CD14-positive monocyte (primary cell): ENCODE results near the gene KAZN. TPM values are rescaled to one million over a fixed set of nuclear protein-coding genes. Genes with fewer than 3 reads are reported as not detected.
A peak's percentile ranks its signal among the peaks of the same experiment; 100 is the strongest.

ENCODE experiments used
- DNase-seq, 3 donors: peaks; one replicate each; pipeline ENCODE4 v3.0.0-alpha.2; 2011 to 2022
- H2AFZ ChIP-seq: 2 replicates; pipeline ENCODE4 v1.6.0; 2012; ENCODE audit warnings: mild to moderate bottlenecking, low read depth, low read length, inconsistent platforms; ENCODE audit not compliant: insufficient read depth, poor library complexity, severe bottlenecking
- H3K27ac ChIP-seq, 2 donors: 1 replicate in 1 of 2; 2 replicates in 1 of 2; pipeline ENCODE4 v1.5.1; 2012 to 2013; ENCODE audit warnings: low read length in 2 of 2, control low read depth in 1 of 2, inconsistent platforms in 1 of 2, low read depth in 1 of 2, mild to moderate bottlenecking in 1 of 2
- H3K27me3 ChIP-seq, 2 donors: one replicate each; pipeline versions ENCODE4 v1.6.0 to v1.6.1; 2011 to 2013; ENCODE audit warnings: low read length in 2 of 2; ENCODE audit not compliant: control insufficient read depth in 2 of 2, insufficient read depth in 2 of 2
- H3K36me3 ChIP-seq, 2 donors: replicated peaks in 1 of 2; 1 replicate in 1 of 2; 2 replicates in 1 of 2; pipeline versions ENCODE4 v1.5.1 to v1.6.1; 2012 to 2013; ENCODE audit warnings: low read length in 2 of 2, control low read depth in 1 of 2, inconsistent platforms in 1 of 2, mild to moderate bottlenecking in 1 of 2; ENCODE audit not compliant: insufficient read depth in 2 of 2, control insufficient read depth in 1 of 2
- H3K4me1 ChIP-seq, 2 donors: 1 replicate in 1 of 2; 2 replicates in 1 of 2; pipeline versions ENCODE4 v1.5.1 to v1.6.1; 2012 to 2013; ENCODE audit warnings: low read length in 2 of 2, control low read depth in 1 of 2, inconsistent platforms in 1 of 2, mild to moderate bottlenecking in 1 of 2, moderate library complexity in 1 of 2; ENCODE audit not compliant: insufficient read depth in 2 of 2, control insufficient read depth in 1 of 2
- H3K4me2 ChIP-seq: replicated peaks from 2 replicates; pipeline ENCODE3; 2012; ENCODE audit warnings: low read length, moderate library complexity, mild to moderate bottlenecking; ENCODE audit not compliant: poor library complexity, severe bottlenecking; ENCODE audit errors: extremely low read depth
- H3K4me3 ChIP-seq, 3 experiments: fragments of 200-600 bp in 1 of 3; sonication (generic) in 1 of 3; replicated peaks in 1 of 3; 1 replicate in 2 of 3; 2 replicates in 1 of 3; pipeline ENCODE4 v1.5.1; 2011 to 2013; ENCODE audit warnings: low read length in 3 of 3, mild to moderate bottlenecking in 3 of 3, control low read depth in 2 of 3, low read depth in 2 of 3, inconsistent platforms in 1 of 3, moderate library complexity in 1 of 3
- H3K79me2 ChIP-seq: 2 replicates; pipeline ENCODE4 v1.6.0; 2012; ENCODE audit warnings: mild to moderate bottlenecking, control low read depth, inconsistent platforms, low read length, moderate library complexity; ENCODE audit not compliant: insufficient read depth
- H3K9ac ChIP-seq: 2 replicates; pipeline ENCODE4 v1.6.0; 2017; ENCODE audit warnings: low read length, mild to moderate bottlenecking; ENCODE audit not compliant: insufficient read depth, poor library complexity, severe bottlenecking
- H3K9me3 ChIP-seq, 2 donors: replicated peaks in 1 of 2; 1 replicate in 1 of 2; 2 replicates in 1 of 2; pipeline versions ENCODE4 v1.5.1 to v1.6.1; 2012 to 2013; ENCODE audit warnings: low read length in 2 of 2, control low read depth in 1 of 2; ENCODE audit not compliant: control insufficient read depth in 1 of 2, insufficient read depth in 1 of 2
- H4K20me1 ChIP-seq: 2 replicates; pipeline ENCODE4 v1.6.0; 2012; ENCODE audit warnings: mild to moderate bottlenecking, low read length, control low read depth, moderate library complexity; ENCODE audit not compliant: insufficient read depth
- H3K27ac Mint-ChIP-seq, 7 donors: one replicate each; pipeline ENCODE4 v1.8.0; 2020; ENCODE audit warnings: mild to moderate bottlenecking in 7 of 7, mixed read lengths in 7 of 7, moderate library complexity in 6 of 7, inconsistent platforms in 2 of 7
- H3K27me3 Mint-ChIP-seq, 3 donors: one replicate each; pipeline ENCODE4 v1.8.0; 2021 to 2022; ENCODE audit warnings: low read depth in 3 of 3, mild to moderate bottlenecking in 3 of 3, mixed read lengths in 3 of 3, moderate library complexity in 3 of 3, inconsistent platforms in 1 of 3
- H3K36me3 Mint-ChIP-seq, 2 donors: one replicate each; pipeline ENCODE4 v1.8.0; 2020; ENCODE audit warnings: mixed read lengths in 2 of 2, inconsistent platforms in 1 of 2, mild to moderate bottlenecking in 1 of 2
- H3K4me1 Mint-ChIP-seq: one replicate; pipeline ENCODE4 v1.8.0; 2020; ENCODE audit warnings: mild to moderate bottlenecking, mixed read lengths
- H3K4me3 Mint-ChIP-seq, 2 donors: one replicate each; pipeline ENCODE4 v1.8.0; 2020; ENCODE audit warnings: mild to moderate bottlenecking in 2 of 2, mixed read lengths in 2 of 2, moderate library complexity in 1 of 2
- H3K9me3 Mint-ChIP-seq, 7 donors: one replicate each; pipeline ENCODE4 v1.8.0; 2020 to 2022; ENCODE audit warnings: mixed read lengths in 7 of 7, mild to moderate bottlenecking in 6 of 7, moderate library complexity in 6 of 7, inconsistent platforms in 2 of 7
- WGBS: methylation state at CpG from one replicate; pipeline ENCODE4 v1.1.5; 2013; ENCODE audit warnings: missing lambda C conversion rate; ENCODE audit not compliant: insufficient coverage; 5-methylcytosine and 5-hydroxymethylcytosine counted together
- intact Hi-C, 2 donors: fragments of 100-400 bp; cut with micrococcal nuclease; formaldehyde crosslinking; loops; one replicate each; pipeline versions ENCODE4 v1.15.0 to v1.15.1; 2023
- polyA plus RNA-seq, 3 donors: library from polyadenylated mRNA; depleted of rRNA in 1 of 3; unstranded in 2 of 3; stranded (reverse) in 1 of 3; fragments of 300-500 nt in 2 of 3; fragments of >200 nt in 1 of 3; fragmentation: Illumina TruSeq in 2 of 3; gene quantifications; 1 replicate in 2 of 3; 2 replicates in 1 of 3; pipeline ENCODE4 v1.2.3, GENCODE V29; 2012 to 2021
- TF ChIP-seq, protein P1 (sequence below): fragments of 200-600 bp; IDR thresholded peaks from one replicate; pipeline ENCODE4 v1.8.0; 2022; ENCODE audit warnings: antibody characterized with exemption, mild to moderate bottlenecking

KAZN gene
- polyA plus RNA-seq, 3 donors, result not detected

DNA sequence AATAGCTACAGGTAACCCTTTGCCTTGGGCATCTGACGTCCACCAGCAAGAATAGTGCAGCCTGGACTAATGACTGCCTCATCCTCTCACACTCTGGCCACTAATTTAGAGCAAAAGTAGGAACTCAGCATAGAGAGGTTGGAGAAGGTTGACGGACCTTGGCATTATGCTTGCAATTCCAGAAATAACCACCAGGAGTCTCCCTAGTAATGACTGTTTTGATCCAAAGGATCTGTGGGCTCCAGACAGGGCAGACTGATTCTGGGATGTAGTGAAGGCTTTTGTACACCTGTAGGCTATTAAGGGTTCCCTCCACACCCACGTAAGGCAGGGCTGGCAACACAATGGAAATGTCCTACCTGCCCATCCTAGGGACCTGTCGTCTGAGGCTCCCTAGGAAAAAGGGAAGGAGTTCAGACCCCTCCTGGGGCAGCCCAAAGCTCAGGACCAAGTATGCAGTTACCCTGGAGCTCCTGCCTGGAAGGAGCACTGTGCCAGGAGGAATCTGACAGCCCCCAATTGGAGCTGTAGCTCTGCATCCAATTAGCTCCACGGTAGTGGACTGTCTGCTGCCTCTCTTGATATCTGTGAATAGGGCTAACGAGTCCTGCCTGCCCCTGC is 464.1 kb downstream of the KAZN start:
- Mint-ChIP-seq H3K4me3 (no peak overlapping the region), H3K27me3 (peaks cover 0 to 8% (median 4%) of the 10 kb centered on the region in 3 donors), H3K27ac (no peak overlapping the region), H3K9me3 (peaks cover 0 to 8% (median 4%) of the 10 kb centered on the region in 7 donors), H3K4me1 (no peaks in the 10 kb centered on the region), H3K36me3 (no peaks in the 10 kb centered on the region)
- no peaks in the 10 kb centered on the region for H4K20me1 ChIP-seq
- no peak overlapping the region for H3K9ac ChIP-seq
- TF ChIP-seq, protein P1, sequence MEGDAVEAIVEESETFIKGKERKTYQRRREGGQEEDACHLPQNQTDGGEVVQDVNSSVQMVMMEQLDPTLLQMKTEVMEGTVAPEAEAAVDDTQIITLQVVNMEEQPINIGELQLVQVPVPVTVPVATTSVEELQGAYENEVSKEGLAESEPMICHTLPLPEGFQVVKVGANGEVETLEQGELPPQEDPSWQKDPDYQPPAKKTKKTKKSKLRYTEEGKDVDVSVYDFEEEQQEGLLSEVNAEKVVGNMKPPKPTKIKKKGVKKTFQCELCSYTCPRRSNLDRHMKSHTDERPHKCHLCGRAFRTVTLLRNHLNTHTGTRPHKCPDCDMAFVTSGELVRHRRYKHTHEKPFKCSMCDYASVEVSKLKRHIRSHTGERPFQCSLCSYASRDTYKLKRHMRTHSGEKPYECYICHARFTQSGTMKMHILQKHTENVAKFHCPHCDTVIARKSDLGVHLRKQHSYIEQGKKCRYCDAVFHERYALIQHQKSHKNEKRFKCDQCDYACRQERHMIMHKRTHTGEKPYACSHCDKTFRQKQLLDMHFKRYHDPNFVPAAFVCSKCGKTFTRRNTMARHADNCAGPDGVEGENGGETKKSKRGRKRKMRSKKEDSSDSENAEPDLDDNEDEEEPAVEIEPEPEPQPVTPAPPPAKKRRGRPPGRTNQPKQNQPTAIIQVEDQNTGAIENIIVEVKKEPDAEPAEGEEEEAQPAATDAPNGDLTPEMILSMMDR, result peak; percentile 71
- H3K9me3 ChIP-seq, result peaks cover 0 to 6% of the 10 kb centered on the region in 2 donors
- intact Hi-C loops, result loop anchor here in 1 of 2 donors (5.0 kb wide), 1 partner anchor 240 kb away; no protein-coding TSS in a partner anchor
- H3K36me3 ChIP-seq, result no peaks in the 10 kb centered on the region
- DNase-seq, result peak in 1 of 3 donors; percentile 18
- no peak overlapping the region for H3K4me3 ChIP-seq
- no peaks in the 10 kb centered on the region for H3K4me1 ChIP-seq
- no peak overlapping the region for H2AFZ ChIP-seq
- H3K79me2 ChIP-seq, result no peaks in the 10 kb centered on the region
- H3K27me3 ChIP-seq, result no peaks in the 10 kb centered on the region
- 100% methylated on average over 3 of the region's 6 CpGs for WGBS
- H3K27ac ChIP-seq, result no peak overlapping the region
- no peak overlapping the region for H3K4me2 ChIP-seq

- Mint-ChIP-seq H3K9me3 (peaks cover 0 to 8% (median 4%) of the 10 kb centered on the region in 7 donors), H3K4me1 (no peaks in the 10 kb centered on the region), H3K4me3 (no peak overlapping the region), H3K36me3 (no peaks in the 10 kb centered on the region), H3K27me3 (peaks cover 0 to 8% (median 4%) of the 10 kb centered on the region in 3 donors), H3K27ac (no peak overlapping the region)
- Histone ChIP-seq H3K27me3 (no peaks in the 10 kb centered on the region), H3K4me1 (no peaks in the 10 kb centered on the region), H3K36me3 (no peaks in the 10 kb centered on the region), H3K79me2 (no peaks in the 10 kb centered on the region), H3K4me2 (no peak overlapping the region), H3K4me3 (no peak overlapping the region), H2AFZ (no peak overlapping the region), H3K9me3 (peaks cover 0 to 6% of the 10 kb centered on the region in 2 donors), H3K27ac (no peak overlapping the region), H3K9ac (no peak overlapping the region), H4K20me1 (no peaks in the 10 kb centered on the region)
- 100% methylated on average over 2 of the region's 7 CpGs for WGBS
- no peak for DNase-seq
- intact Hi-C loops, result loop anchor here in 1 of 2 donors (5.0 kb wide), 1 partner anchor 239 kb away; no protein-coding TSS in a partner anchor
- TF ChIP-seq, protein P1, result no peak
Measured at GRCh38 chr1:15063346-15063745, 464.9 kb downstream of the KAZN start.
